HepG2 (cell line): ENCODE measurements around the gene CBX7. TPM values are rescaled to one million over a fixed set of nuclear protein-coding genes. Genes with fewer than 3 reads are reported as not detected.

Experiments used
- ARID2 ChIP-seq: sonication (generic); formaldehyde crosslinking; IDR thresholded peaks from 2 replicates; pipeline ENCODE4 v1.8.1; 2022; ENCODE audit warnings: mild to moderate bottlenecking, missing genetic modification reagents, borderline replicate concordance
- ASH2L ChIP-seq: fragments of 300-600, 200-600 bp; sonication (generic); IDR thresholded peaks from 2 replicates; pipeline ENCODE4 v1.7.0; 2017; ENCODE audit warnings: low read depth, mild to moderate bottlenecking, moderate library complexity, mixed read lengths, low read length; ENCODE audit not compliant: insufficient read length
- ATF1 ChIP-seq: IDR thresholded peaks from 2 replicates; pipeline ENCODE4 v1.6.1; 2016; ENCODE audit warnings: mild to moderate bottlenecking, control low read depth
- ESRRA ChIP-seq: sonication (generic); formaldehyde crosslinking; IDR thresholded peaks from 2 replicates; pipeline ENCODE4 v1.5.1; 2020; ENCODE audit warnings: mild to moderate bottlenecking, low read depth, missing genetic modification reagents
- FOXP4 ChIP-seq: sonication (generic); formaldehyde crosslinking; IDR thresholded peaks from 2 replicates; pipeline ENCODE4 v1.4.0; 2020; ENCODE audit warnings: missing genetic modification reagents
- KDM5B ChIP-seq: sonication (generic); formaldehyde crosslinking; IDR thresholded peaks from 2 replicates; pipeline ENCODE4 v1.4.0; 2020; ENCODE audit warnings: missing genetic modification reagents, mild to moderate bottlenecking, borderline replicate concordance
- SOX6 ChIP-seq, 2 experiments: fragments of 450-650 bp in 1 of 2; sonication (generic) in 1 of 2; formaldehyde crosslinking in 1 of 2; IDR thresholded peaks; 2 replicates each; pipeline versions ENCODE4 v1.4.0 to v1.6.1; 2017 to 2020; ENCODE audit warnings: antibody characterized with exemption in 1 of 2, mild to moderate bottlenecking in 1 of 2, missing genetic modification reagents in 1 of 2
- THAP9 ChIP-seq: sonication (generic); formaldehyde crosslinking; IDR thresholded peaks from 2 replicates; pipeline ENCODE4; 2020; ENCODE audit warnings: missing genetic modification reagents, mild to moderate bottlenecking, borderline replicate concordance
- YEATS2 ChIP-seq: sonication (generic); formaldehyde crosslinking; IDR thresholded peaks from 2 replicates; pipeline ENCODE4 v1.4.0; 2020; ENCODE audit warnings: missing genetic modification reagents, borderline replicate concordance
- ZNF180 ChIP-seq: sonication (generic); formaldehyde crosslinking; IDR thresholded peaks from 2 replicates; pipeline ENCODE4 v1.4.0; 2020; ENCODE audit warnings: low read depth, missing genetic modification reagents, borderline replicate concordance
- ZNF629 ChIP-seq: sonication (generic); formaldehyde crosslinking; conservative IDR thresholded peaks from 2 replicates; pipeline ENCODE4 v1.5.0; 2020; ENCODE audit warnings: missing genetic modification reagents
- ZNF737 ChIP-seq: sonication (generic); formaldehyde crosslinking; IDR thresholded peaks from 2 replicates; pipeline ENCODE4 v1.5.0; 2020; ENCODE audit warnings: missing genetic modification reagents, mild to moderate bottlenecking, borderline replicate concordance
- polyA plus RNA-seq, 8 experiments: library from polyadenylated mRNA; depleted of rRNA in 3 of 8; stranded (reverse) in 7 of 8; unstranded in 1 of 8; fragments of >200 nt; fragmentation: Illumina TruSeq in 4 of 8; extraction: Trizol in 4 of 8; gene quantifications; 2 replicates each; pipeline versions ENCODE4 v1.2.1 to v1.2.3, GENCODE V29; 2011 to 2016; ENCODE audit warnings: low read depth in 4 of 8, missing spikeins in 1 of 8, mixed read lengths in 1 of 8; ENCODE audit not compliant: insufficient read depth in 1 of 8
- total RNA-seq, 5 experiments: library from RNA; depleted of rRNA; stranded (reverse); fragments of >200 nt; fragmentation: Illumina TruSeq; extraction: Trizol; gene quantifications; 2 replicates each; pipeline ENCODE4 v1.2.3, GENCODE V29; 2016; ENCODE audit warnings: low read depth in 1 of 5
- TF ChIP-seq, protein P1 (sequence below): IDR thresholded peaks from 2 replicates; pipeline ENCODE4 v1.4.0; 2020; ENCODE audit warnings: mild to moderate bottlenecking, missing genetic modification reagents
- TF ChIP-seq, protein P2 (sequence below): sonication (generic); formaldehyde crosslinking; IDR thresholded peaks from 2 replicates; pipeline ENCODE4 v1.5.0; 2020; ENCODE audit warnings: missing genetic modification reagents
- TF ChIP-seq, protein P3 (sequence below): sonication (generic); formaldehyde crosslinking; IDR thresholded peaks from 2 replicates; pipeline ENCODE4 v1.5.1; 2020; ENCODE audit warnings: mild to moderate bottlenecking, moderate library complexity, missing genetic modification reagents

Gene CBX7
- total and polyA plus RNA-seq, 2 of the 13 experiments (the other 11 are each of a cell fraction or from before 2014, with no cell fraction given), result 0.35 to 4.9 TPM

DNA sequence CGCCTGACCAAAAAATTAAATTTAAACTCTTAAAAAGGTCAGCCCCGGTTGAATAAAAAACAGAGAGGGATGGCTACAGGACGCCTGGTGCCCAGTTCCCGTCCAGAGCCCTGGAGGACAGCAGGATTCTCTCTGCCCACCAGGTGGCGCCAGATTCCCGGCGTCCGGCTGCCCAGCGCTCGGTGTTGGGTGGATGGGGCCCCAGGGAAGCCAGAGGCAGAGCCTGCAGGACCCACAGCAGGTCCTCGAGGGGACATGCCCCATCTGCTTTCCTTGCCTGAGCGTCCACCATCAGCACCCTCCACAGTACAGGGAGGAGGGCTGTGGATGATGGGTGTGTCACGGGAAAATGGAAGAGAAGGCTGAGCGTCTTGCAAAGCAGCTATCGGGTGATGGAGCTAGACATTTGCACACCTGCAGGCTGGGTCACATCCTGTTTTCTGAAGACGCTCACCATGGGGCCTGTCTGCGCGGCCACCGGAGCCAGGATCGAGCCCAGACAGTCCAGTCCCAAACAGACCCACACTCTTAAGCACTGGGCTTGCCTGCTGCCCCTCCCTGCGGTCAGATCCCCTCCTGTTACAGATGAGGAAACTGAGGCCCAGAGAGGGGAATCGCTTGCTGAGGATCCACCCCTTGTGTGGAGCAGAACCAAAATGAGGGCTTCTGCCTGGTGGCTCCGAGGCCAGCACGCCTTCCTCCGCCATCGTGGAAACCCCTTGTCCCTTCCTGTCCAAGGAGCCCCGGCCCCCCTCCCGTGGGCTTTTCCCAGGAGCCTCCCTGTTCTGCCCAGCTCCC is 18.5 kb upstream of the CBX7 start (continued):
- TF ChIP-seq, protein P1, sequence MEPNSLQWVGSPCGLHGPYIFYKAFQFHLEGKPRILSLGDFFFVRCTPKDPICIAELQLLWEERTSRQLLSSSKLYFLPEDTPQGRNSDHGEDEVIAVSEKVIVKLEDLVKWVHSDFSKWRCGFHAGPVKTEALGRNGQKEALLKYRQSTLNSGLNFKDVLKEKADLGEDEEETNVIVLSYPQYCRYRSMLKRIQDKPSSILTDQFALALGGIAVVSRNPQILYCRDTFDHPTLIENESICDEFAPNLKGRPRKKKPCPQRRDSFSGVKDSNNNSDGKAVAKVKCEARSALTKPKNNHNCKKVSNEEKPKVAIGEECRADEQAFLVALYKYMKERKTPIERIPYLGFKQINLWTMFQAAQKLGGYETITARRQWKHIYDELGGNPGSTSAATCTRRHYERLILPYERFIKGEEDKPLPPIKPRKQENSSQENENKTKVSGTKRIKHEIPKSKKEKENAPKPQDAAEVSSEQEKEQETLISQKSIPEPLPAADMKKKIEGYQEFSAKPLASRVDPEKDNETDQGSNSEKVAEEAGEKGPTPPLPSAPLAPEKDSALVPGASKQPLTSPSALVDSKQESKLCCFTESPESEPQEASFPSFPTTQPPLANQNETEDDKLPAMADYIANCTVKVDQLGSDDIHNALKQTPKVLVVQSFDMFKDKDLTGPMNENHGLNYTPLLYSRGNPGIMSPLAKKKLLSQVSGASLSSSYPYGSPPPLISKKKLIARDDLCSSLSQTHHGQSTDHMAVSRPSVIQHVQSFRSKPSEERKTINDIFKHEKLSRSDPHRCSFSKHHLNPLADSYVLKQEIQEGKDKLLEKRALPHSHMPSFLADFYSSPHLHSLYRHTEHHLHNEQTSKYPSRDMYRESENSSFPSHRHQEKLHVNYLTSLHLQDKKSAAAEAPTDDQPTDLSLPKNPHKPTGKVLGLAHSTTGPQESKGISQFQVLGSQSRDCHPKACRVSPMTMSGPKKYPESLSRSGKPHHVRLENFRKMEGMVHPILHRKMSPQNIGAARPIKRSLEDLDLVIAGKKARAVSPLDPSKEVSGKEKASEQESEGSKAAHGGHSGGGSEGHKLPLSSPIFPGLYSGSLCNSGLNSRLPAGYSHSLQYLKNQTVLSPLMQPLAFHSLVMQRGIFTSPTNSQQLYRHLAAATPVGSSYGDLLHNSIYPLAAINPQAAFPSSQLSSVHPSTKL (CRISPR knock-in tag), result peak; percentile 25; the same call in 1 of the 2 replicates
- TF ChIP-seq, protein P2, sequence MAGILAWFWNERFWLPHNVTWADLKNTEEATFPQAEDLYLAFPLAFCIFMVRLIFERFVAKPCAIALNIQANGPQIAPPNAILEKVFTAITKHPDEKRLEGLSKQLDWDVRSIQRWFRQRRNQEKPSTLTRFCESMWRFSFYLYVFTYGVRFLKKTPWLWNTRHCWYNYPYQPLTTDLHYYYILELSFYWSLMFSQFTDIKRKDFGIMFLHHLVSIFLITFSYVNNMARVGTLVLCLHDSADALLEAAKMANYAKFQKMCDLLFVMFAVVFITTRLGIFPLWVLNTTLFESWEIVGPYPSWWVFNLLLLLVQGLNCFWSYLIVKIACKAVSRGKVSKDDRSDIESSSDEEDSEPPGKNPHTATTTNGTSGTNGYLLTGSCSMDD (CRISPR knock-in tag), result no peak
- TF ChIP-seq ASH2L (no peak), KDM5B (CRISPR knock-in tag) (peak; percentile 67; the same call in 1 of the 2 replicates), ZNF629 (CRISPR knock-in tag) (no peak), THAP9 (CRISPR knock-in tag) (peak; percentile 40; the same call in 1 of the 2 replicates), FOXP4 (CRISPR knock-in tag) (0 out of 2 replicates have a peak, but pooled peaks have one; percentile 21), ESRRA (no peak), SOX6 (IDR thresholded peaks at IDR 0.05) (no peak), SOX6 (CRISPR knock-in tag; IDR thresholded peaks at IDR 0.05) (peak; percentile 61; the same call in 1 of the 2 replicates), ATF1 (CRISPR knock-in tag) (no peak), YEATS2 (peak; percentile 54; the same call in 1 of the 2 replicates), ZNF737 (CRISPR knock-in tag) (no peak), ARID2 (CRISPR knock-in tag) (no peak), ZNF180 (CRISPR knock-in tag) (no peak)
- TF ChIP-seq, protein P3, sequence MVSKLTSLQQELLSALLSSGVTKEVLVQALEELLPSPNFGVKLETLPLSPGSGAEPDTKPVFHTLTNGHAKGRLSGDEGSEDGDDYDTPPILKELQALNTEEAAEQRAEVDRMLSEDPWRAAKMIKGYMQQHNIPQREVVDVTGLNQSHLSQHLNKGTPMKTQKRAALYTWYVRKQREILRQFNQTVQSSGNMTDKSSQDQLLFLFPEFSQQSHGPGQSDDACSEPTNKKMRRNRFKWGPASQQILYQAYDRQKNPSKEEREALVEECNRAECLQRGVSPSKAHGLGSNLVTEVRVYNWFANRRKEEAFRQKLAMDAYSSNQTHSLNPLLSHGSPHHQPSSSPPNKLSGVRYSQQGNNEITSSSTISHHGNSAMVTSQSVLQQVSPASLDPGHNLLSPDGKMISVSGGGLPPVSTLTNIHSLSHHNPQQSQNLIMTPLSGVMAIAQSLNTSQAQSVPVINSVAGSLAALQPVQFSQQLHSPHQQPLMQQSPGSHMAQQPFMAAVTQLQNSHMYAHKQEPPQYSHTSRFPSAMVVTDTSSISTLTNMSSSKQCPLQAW (CRISPR knock-in tag), result peak; percentile 77
